ENCODE data around the gene THOC6. TPM values are rescaled to one million over a fixed set of nuclear protein-coding genes. Genes with fewer than 3 reads are reported as not detected.

THOC6 gene
- total and polyA plus RNA-seq, 9 of the 15 experiments (the other 6 are each of a cell fraction or from before 2014, with no cell fraction given), result 2.5 to 65.4 (median 42.3) TPM

- TF ChIP-seq DEAF1 (CRISPR knock-in tag; IDR thresholded peaks at IDR 0.05), result no peak
- no peak for TF ChIP-seq BRF2 (IDR thresholded peaks at IDR 0.05; ENCODE audit: borderline replicate concordance, insufficient read depth, insufficient read length)
- TF ChIP-seq ZNF232 (CRISPR knock-in tag; IDR thresholded peaks at IDR 0.05), result no peak
- TF ChIP-seq ZNF239 (CRISPR knock-in tag; IDR thresholded peaks at IDR 0.05), result no peak
- TF ChIP-seq TEAD2 (tag; IDR thresholded peaks at IDR 0.05), result no peak
- TF ChIP-seq TAF9B (IDR thresholded peaks at IDR 0.05; ENCODE audit: partially characterized antibody), result no peak
- TF ChIP-seq POLR2B (IDR thresholded peaks at IDR 0.05; ENCODE audit: low read depth, partially characterized antibody), result no peak
- no peak for TF ChIP-seq SLC30A9 (CRISPR knock-in tag; IDR thresholded peaks at IDR 0.05)
- TF ChIP-seq RAD21 (CRISPR knock-in tag; conservative IDR thresholded peaks at IDR 0.05 in 1 of 2, IDR thresholded peaks at IDR 0.05 in 1 of 2), result peak in 1 of 2 experiments; percentile 37; a peak in 2 of 4 replicates
- TF ChIP-seq ZNF121 (CRISPR knock-in tag; conservative IDR thresholded peaks at IDR 0.05), result no peak
- TF ChIP-seq SMARCA4 (IDR thresholded peaks at IDR 0.05), result peak; percentile 22; the same call in 1 of the 2 replicates
- TF ChIP-seq CTBP1 (IDR thresholded peaks at IDR 0.05; ENCODE audit: borderline replicate concordance), result 0 out of 2 replicates have a peak, but pooled peaks have one; percentile 19
- TF ChIP-seq IRF1 (CRISPR knock-in tag; IDR thresholded peaks at IDR 0.05; ENCODE audit: borderline replicate concordance), result no peak
- TF ChIP-seq NFIC (IDR thresholded peaks at IDR 0.05), result peak; percentile 96
- TF ChIP-seq ZNF57 (CRISPR knock-in tag; IDR thresholded peaks at IDR 0.05), result no peak
- TF ChIP-seq, protein P1, sequence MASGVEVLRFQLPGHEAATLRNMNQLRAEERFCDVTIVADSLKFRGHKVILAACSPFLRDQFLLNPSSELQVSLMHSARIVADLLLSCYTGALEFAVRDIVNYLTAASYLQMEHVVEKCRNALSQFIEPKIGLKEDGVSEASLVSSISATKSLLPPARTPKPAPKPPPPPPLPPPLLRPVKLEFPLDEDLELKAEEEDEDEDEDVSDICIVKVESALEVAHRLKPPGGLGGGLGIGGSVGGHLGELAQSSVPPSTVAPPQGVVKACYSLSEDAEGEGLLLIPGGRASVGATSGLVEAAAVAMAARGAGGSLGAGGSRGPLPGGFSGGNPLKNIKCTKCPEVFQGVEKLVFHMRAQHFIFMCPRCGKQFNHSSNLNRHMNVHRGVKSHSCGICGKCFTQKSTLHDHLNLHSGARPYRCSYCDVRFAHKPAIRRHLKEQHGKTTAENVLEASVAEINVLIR (CRISPR knock-in tag; IDR thresholded peaks at IDR 0.05), result no peak
- no peak for TF ChIP-seq NR1H2 (CRISPR knock-in tag; IDR thresholded peaks at IDR 0.05)
- TF ChIP-seq SRF (CRISPR knock-in tag; IDR thresholded peaks at IDR 0.05), result no peak
- TF ChIP-seq, protein P2, sequence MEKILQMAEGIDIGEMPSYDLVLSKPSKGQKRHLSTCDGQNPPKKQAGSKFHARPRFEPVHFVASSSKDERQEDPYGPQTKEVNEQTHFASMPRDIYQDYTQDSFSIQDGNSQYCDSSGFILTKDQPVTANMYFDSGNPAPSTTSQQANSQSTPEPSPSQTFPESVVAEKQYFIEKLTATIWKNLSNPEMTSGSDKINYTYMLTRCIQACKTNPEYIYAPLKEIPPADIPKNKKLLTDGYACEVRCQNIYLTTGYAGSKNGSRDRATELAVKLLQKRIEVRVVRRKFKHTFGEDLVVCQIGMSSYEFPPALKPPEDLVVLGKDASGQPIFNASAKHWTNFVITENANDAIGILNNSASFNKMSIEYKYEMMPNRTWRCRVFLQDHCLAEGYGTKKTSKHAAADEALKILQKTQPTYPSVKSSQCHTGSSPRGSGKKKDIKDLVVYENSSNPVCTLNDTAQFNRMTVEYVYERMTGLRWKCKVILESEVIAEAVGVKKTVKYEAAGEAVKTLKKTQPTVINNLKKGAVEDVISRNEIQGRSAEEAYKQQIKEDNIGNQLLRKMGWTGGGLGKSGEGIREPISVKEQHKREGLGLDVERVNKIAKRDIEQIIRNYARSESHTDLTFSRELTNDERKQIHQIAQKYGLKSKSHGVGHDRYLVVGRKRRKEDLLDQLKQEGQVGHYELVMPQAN (IDR thresholded peaks at IDR 0.05; ENCODE audit: borderline replicate concordance), result no peak
- TF ChIP-seq HIVEP1 (CRISPR knock-in tag; IDR thresholded peaks at IDR 0.05), result no peak
- TF ChIP-seq CCNT2 (IDR thresholded peaks at IDR 0.05; ENCODE audit: borderline replicate concordance, extremely low read depth, insufficient read length, low read depth, low read length), result peak; percentile 18
Observed at GRCh38 chr16:3017794-3018506, 5.9 kb upstream of the THOC6 start, which contains the start of gene CLDN6 (continued).

All from K562 (cell line).